Activated T-helper 2 cell treated with anti-CD3 and anti-CD28 coated beads, Interferon-gamma antibody, Interleukin-2, Interleukin-4, amounts not matched to agents 10 μg/mL and 5 μg/mL and 100 μg/mL, durations not matched to agents 14 hours and 24 hours and 36 hours (primary cell): Measurements from ENCODE around the gene POLL. TPM values are rescaled to one million over a fixed set of nuclear protein-coding genes. Genes with fewer than 3 reads are reported as not detected.
"Not testable (repeated sequence)": the region's sequence is repeated elsewhere in the genome, so short reads cannot be mapped to it uniquely, and the experiment has no call there.

Experiments used
- DNase-seq: peaks from one replicate; pipeline ENCODE4 v3.0.0; 2021; ENCODE audit warnings: low spot score
- H3K27ac Mint-ChIP-seq: one replicate; pipeline ENCODE4 v1.8.0; 2021; ENCODE audit warnings: mixed read lengths
- H3K27me3 Mint-ChIP-seq: one replicate; pipeline ENCODE4 v1.8.0; 2021; ENCODE audit warnings: low read depth, mixed read lengths
- H3K36me3 Mint-ChIP-seq: one replicate; pipeline ENCODE4 v1.8.0; 2021; ENCODE audit warnings: low read depth, mixed read lengths
- H3K4me1 Mint-ChIP-seq: one replicate; pipeline ENCODE4 v1.8.0; 2021; ENCODE audit warnings: low read depth, mixed read lengths
- H3K4me3 Mint-ChIP-seq: one replicate; pipeline ENCODE4 v1.8.0; 2021; ENCODE audit warnings: low read depth, mild to moderate bottlenecking, moderate library complexity, mixed read lengths
- H3K9me3 Mint-ChIP-seq: one replicate; pipeline ENCODE4 v1.8.0; 2021; ENCODE audit warnings: mixed read lengths
- intact Hi-C: fragments of 100-400 bp; cut with micrococcal nuclease; formaldehyde crosslinking; loops from one replicate; pipeline ENCODE4 v1.15.1; 2023
- total RNA-seq: library from RNA; stranded (reverse); gene quantifications from 2 replicates; pipeline ENCODE4 v1.2.3, GENCODE V29; 2022

The POLL gene
- total RNA-seq, 1 donor from 2014 or later: 33.4 TPM

DNA sequence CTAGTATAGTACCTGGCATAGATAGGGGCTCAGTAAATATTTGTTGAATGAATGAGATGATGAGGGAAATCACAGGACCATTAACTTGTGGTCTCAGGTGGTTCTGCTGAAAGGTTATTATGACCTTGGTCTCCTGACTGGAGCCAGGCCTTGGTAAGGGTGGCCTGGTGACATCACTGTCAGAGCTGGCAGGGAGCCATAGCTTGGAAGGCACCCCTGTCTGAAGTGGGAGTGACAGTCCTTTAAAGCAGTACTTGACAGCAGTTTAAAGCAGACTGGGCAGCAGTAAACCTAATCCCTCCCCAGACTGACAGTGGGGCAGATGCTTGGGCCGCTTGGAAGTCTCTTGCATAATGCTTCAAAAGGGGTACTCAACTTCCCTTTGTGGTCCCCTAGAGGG, 13.5 kb upstream of the POLL start:
- Mint-ChIP-seq H3K9me3 (no peaks in the 10 kb centered on the region), H3K27me3 (no peaks in the 10 kb centered on the region), H3K36me3 (peaks cover 6% of the 10 kb centered on the region), H3K4me3 (no peak overlapping the region), H3K4me1 (no peaks in the 10 kb centered on the region), H3K27ac (no peak overlapping the region)
- intact Hi-C loops: loop anchor here (10.0 kb wide), 1 partner anchor 103 kb away; no protein-coding TSS in a partner anchor
- no peak for DNase-seq

DNA sequence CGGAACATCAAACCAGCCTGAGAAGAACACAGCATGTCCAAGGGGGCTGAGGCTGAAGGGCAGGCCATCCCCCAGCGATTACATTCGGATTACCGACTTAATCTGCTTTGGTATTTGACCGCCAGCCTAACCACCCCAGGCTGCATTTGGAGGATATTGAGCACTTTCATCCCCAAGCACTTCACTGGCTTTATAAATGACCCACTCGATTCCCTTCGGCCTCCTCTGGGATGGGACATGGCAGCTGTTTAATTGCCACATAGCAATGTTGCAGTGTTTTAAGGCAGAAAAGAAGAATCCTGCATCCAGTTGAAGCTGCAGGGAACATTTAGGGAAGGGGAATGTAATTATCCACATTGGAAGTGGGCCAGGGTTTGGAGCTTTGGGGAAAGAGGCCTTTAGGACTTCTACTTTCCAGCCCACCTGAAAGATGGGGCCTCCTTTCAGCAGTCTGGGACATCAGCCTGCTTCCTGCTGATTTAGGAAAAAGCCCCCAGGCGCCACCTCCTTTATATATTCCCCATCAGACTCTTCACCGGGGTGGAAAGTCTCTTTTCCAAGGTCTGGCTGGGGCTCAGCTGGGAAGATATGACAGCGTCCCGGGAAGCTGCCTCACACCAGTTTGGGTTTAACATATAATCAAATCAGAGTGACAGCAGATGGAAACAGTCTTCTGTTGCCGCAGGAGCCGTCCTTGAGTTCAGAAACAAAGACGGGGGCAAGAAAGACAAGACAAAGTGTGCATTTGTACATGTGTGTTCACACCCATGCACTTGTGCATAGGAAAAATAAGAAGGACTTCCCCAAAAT, 9.2 kb upstream of the POLL start:
- no peaks in the 10 kb centered on the region for H3K9me3 Mint-ChIP-seq
- H3K27me3 Mint-ChIP-seq: no peaks in the 10 kb centered on the region
- DNase-seq: no peak
- H3K4me3 Mint-ChIP-seq: no peak overlapping the region
- no peaks in the 10 kb centered on the region for H3K36me3 Mint-ChIP-seq
- H3K4me1 Mint-ChIP-seq: no peaks in the 10 kb centered on the region
- intact Hi-C loops: no loop called here
- no peak overlapping the region for H3K27ac Mint-ChIP-seq

DNA sequence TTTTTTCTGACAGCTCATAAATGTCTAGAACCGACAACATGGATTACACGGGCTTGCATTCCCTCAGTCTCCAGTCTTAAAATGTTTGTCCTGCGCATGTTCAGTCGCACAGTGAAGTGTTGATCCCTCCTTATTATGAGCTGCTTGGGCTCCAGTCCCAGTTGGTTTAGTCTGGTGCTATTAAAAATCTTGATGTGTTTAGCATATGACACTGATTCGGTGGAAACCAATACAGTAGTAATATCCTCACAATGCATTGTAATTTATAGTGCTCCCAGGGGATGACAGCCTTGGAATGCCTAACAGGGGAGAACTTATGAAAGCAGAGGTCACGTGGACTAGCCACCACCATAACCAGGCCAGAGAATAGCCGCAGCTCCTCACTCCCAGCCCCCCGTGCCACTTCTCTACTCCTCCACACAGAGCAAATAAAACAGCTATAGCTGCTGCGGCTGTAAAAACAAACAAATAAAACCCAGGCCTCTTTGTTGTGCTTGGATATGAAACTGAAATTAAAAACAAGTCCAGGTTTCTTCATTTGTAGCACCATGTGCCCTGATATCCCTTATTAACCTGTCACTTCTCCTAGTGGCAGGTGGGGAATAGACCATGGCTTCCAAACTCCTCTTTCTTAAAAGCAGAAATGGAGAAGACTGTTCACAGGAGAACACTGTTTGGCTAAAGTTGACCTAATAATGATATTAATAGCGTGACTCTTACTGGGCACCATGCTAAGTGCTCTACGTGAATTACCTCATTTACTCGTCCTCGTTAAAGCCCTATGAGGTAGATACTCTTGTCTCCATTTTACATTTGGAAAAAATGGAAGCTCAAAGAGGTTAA, 7.8 kb upstream of the POLL start:
- intact Hi-C loops: no loop called here
- H3K27ac Mint-ChIP-seq: no peak overlapping the region
- H3K27me3 Mint-ChIP-seq: no peaks in the 10 kb centered on the region
- DNase-seq: no peak
- H3K36me3 Mint-ChIP-seq: no peaks in the 10 kb centered on the region
- no peaks in the 10 kb centered on the region for H3K9me3 Mint-ChIP-seq
- H3K4me3 Mint-ChIP-seq: no peak overlapping the region
- no peaks in the 10 kb centered on the region for H3K4me1 Mint-ChIP-seq

DNA sequence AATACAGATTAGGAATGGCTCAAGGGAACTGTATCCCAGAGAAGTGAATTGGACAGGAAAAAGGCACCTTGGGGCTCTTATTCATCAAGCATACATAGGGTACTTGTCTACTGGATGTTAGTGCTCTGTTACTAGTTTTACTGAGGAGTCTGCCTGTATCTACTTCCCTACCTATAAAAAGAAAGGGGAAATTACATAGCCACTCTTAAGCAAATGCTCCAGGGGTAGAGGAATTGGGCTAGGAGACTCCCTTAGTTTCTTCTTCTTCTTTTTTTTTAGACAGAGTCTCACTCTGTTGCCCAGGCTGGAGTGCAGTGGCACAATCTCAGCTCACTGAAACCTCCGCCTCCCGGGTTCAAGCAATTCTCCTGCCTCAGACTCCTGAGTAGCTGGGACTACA, 5.3 kb upstream of the POLL start:
- H3K4me1 Mint-ChIP-seq, intact Hi-C loops, H3K27ac Mint-ChIP-seq, H3K4me3 Mint-ChIP-seq, H3K27me3 Mint-ChIP-seq, H3K36me3 Mint-ChIP-seq, DNase-seq, H3K9me3 Mint-ChIP-seq: not testable (repeated sequence)

DNA sequence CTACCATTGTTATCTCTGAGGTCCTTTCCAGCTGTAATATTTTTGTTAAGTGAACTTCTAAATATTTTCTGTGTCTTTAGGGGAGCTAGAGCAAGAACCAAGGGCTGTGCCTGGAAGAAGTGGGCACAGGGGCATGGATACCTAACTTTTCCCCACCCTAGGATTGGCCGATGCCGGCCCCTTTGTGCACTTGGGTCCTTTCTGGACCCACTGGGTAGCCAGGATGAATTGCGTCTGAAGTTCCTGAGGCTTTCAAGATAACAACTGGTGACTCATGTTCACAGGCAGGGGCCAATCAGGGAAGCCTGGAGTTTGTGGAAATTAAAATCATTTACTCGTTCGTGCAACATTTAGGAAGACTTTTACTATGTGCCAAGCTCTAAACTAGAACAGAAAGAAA, 822 bp upstream of the POLL start:
- Mint-ChIP-seq H3K27me3 (no peaks in the 10 kb centered on the region), H3K4me3 (peak overlapping the region; percentile 95), H3K9me3 (no peaks in the 10 kb centered on the region), H3K27ac (no peak overlapping the region), H3K36me3 (peaks cover 16% of the 10 kb centered on the region), H3K4me1 (peaks cover 12% of the 10 kb centered on the region)
- DNase-seq: no peak
- intact Hi-C loops: no loop called here

DNA sequence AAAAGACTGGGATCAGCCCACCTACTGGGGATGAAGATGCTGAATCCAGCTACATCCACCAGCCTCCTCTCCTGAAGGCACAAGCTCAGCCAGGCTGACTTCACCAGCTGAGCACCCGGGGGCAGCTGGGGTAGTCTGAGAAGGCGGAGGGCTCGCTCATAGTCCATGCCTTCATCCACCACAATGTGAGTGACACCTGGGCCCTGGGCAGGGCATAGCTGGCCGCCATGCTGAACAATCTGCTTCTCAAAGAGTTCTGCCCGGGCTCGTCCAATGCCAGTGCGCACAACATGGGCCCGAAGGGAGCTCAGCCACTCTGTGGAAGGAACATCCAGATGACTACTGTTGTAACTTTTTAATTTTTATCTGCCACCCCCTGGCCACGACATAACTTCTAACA, 2.2 kb downstream of the POLL start:
- H3K27me3 Mint-ChIP-seq: no peaks in the 10 kb centered on the region
- peaks cover 22% of the 10 kb centered on the region for H3K36me3 Mint-ChIP-seq
- no peak for DNase-seq
- intact Hi-C loops: no loop called here
- H3K27ac Mint-ChIP-seq: no peak overlapping the region
- no peak overlapping the region for H3K4me3 Mint-ChIP-seq
- no peaks in the 10 kb centered on the region for H3K9me3 Mint-ChIP-seq
- peaks cover 12% of the 10 kb centered on the region for H3K4me1 Mint-ChIP-seq

DNA sequence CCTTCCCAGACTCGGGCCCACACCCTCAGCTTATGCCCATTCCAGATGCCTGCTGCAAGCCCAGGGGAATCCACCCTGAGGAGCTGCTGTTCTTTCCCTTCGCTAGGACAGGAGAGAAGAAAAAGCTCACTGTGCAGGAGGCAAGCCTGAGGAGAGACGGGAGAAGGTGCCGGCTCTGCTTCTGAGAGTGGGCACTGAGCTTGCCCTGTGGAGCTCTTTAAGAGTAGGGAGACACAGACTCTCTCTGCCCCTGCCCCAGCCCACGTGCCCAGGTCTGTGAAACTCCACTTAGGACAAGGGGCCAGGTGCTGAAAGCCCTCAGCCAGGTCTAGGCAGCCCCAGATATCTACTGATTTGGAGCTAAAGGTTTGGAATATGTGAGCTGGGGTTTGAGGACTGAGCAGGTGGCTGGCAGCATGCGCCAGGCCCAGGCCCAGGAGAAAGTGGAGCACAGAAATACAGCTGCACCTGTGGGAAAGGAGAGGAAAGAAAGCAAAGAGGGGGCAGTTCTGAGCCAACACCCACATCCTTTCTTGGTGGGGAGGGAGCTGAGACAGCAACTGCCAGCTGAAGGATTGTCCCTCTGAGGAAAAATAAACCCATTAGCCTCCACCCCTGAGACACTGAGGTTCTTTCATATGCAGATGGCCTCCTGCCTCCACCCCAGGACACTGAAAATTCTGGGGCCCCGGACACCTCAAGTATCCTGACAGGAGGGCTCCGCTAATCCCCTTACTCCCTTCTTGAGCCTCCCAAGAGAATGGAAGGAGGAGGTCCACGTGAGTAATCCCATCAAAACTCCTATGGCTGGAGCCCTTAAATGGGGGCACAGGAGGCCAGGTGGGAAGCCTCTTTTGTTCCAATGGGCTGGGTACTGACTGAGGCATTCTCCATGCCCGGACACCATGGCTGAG, 7.3 kb downstream of the POLL start:
- DNase-seq: no peak
- Mint-ChIP-seq H3K27me3 (no peaks in the 10 kb centered on the region), H3K9me3 (no peaks in the 10 kb centered on the region), H3K27ac (no peak overlapping the region), H3K36me3 (peaks cover 19% of the 10 kb centered on the region), H3K4me1 (peaks cover 2% of the 10 kb centered on the region), H3K4me3 (no peak overlapping the region)
- intact Hi-C loops: no loop called here

DNA sequence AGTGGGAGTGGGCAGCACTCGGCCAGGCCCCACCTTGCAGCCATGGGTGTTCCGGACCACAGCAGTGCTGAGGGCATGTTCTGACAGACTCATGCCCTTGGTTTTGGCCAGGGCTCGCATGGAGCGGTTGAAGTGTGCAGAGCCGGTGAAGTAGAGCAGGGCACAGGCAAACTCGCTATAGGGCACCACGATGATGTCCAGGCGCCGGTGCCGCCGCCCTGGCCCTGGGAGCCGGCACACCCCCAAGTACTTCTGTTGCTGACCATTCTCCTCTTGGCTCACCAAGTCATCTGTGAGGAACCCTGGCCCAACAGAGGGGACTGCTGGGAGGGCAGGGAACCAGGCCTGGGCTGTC, 8.6 kb downstream of the POLL start:
- Mint-ChIP-seq H3K36me3 (peaks cover 12% of the 10 kb centered on the region), H3K27ac (no peak overlapping the region), H3K27me3 (no peaks in the 10 kb centered on the region), H3K4me3 (no peak overlapping the region), H3K9me3 (no peaks in the 10 kb centered on the region), H3K4me1 (peaks cover 2% of the 10 kb centered on the region)
- intact Hi-C loops: no loop called here
- DNase-seq: no peak

DNA sequence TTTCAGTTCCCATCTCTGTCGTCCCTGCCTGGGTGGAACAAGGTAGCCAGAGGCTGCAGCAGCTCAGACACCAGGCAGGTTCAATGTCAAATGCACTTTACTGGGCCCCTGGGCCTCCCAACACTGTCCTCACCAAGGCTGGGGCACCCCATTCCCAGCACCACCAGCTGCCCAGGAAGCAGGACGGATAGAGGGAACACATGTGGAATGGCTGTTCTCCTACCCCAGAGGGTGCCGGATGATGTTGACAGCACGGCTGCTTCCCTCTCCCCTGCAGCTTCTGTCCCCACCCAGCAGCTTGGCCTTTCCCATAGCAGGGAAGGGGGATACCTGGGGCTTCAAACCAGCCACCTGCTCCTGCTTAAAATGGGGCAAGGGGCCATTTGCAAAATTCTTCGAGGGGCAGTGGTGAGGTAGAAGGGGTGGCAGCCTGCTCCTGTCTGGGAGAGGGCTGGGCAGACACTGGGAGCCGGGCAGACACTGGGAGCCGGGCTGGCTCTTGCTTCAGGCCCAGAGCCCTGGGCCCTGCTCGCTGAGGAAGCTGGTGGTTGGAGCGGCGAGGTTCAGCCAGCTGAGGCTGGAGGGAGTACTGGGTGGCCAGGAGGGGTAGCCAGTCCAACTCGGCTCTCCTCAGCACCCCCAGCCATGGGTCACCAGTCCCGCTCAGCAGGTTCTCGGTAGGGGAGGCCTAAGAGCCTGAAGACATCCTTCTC, 9.1 kb downstream of the POLL start:
- no peak for DNase-seq
- Mint-ChIP-seq H3K36me3 (peaks cover 9% of the 10 kb centered on the region), H3K4me3 (no peak overlapping the region), H3K27ac (no peak overlapping the region), H3K27me3 (no peaks in the 10 kb centered on the region), H3K9me3 (no peaks in the 10 kb centered on the region), H3K4me1 (peaks cover 2% of the 10 kb centered on the region)
- intact Hi-C loops: no loop called here

DNA sequence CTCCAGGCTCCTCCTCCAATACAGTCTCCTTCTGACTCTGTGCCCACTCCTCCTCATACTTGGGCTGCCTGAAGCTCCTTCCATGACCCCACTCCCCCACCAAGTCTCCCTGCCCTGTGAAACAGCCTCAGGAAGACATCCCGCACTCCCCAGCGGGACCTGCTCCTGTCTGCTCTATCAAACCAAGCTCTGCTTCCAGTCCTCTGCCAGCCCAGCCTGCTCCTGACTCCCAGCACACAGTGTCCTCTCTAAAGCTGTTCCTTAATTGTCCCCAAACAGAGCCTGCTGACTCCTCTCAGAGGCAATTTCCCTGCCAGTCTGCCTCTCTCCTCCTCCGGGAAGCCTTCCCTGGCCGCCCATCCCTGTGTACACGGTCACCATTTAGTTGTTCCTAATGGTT, 9.9 kb downstream of the POLL start:
- Mint-ChIP-seq H3K4me1 (peaks cover 2% of the 10 kb centered on the region), H3K27ac (no peak overlapping the region), H3K36me3 (peaks cover 3% of the 10 kb centered on the region), H3K4me3 (no peak overlapping the region), H3K27me3 (no peaks in the 10 kb centered on the region), H3K9me3 (no peaks in the 10 kb centered on the region)
- DNase-seq: no peak
- intact Hi-C loops: no loop called here

DNA sequence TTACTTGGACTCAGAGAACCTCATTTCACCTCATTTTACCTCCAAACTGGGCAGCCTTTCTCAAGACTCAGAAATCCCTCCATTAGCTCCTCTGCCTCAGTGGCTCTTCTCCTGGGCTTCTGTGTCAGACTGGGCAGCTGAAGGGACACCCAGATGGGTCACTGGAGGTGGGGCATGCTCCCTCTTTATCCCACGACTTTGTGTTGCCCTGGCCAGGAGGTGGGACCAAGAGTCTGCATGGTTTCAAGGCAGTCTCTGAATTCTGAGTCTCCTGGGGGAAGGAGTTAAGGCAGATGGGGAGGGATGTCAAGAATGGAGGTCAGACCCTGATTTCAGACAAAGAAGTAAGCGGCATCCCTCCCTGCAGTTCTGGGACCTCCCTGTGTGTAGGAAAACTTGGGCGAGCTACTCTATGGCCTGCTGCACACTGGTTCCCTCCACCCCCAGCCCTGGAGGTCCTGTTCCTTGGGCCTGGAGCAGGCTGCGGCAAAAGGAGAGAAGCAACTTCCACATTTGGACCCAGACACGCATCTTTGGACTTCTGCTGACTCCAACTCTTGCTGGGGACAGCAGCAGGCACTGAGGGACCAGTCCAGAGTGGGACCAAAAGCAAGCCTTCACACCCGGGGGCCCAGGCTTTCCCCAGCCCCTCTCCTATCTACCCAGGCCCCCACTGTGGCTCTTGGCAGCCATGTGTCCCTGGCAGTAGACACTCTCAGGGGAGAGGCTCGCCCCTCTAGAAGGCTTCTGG, 10.8 kb downstream of the POLL start:
- intact Hi-C loops: no loop called here
- Mint-ChIP-seq H3K4me1 (peaks cover 2% of the 10 kb centered on the region), H3K4me3 (no peak overlapping the region), H3K27ac (no peak overlapping the region), H3K9me3 (no peaks in the 10 kb centered on the region), H3K27me3 (no peaks in the 10 kb centered on the region), H3K36me3 (peaks cover 3% of the 10 kb centered on the region)
- DNase-seq: no peak
